ENCODE results near the gene TFPI.
"Not testable (repeated sequence)": the region's sequence is repeated elsewhere in the genome, so short reads cannot be mapped to it uniquely, and the experiment has no call there.

The TFPI gene

GRCh38 chr2:187519419-187520120, 34.7 kb downstream of the TFPI start:
- H3K4me3 ChIP-seq (replicated peaks; ENCODE audit: low read depth, low read length): no peak overlapping the region
- no peak for DNase-seq (ENCODE audit: extremely low read depth, low read depth)
- TF ChIP-seq CTCF (IDR thresholded peaks at IDR 0.05; ENCODE audit: low read depth, low read length, missing control alignments): no peak

- H3K4me3 ChIP-seq (replicated peaks; ENCODE audit: low read depth, low read length); DNase-seq (ENCODE audit: extremely low read depth, low read depth): not testable (repeated sequence)
These were observed 36.4 kb downstream of the TFPI start for GRCh38 chr2:187517750-187518361.

- DNase-seq (ENCODE audit: extremely low read depth, low read depth); H3K4me3 ChIP-seq (replicated peaks; ENCODE audit: low read depth, low read length): not testable (repeated sequence)
These were observed 37.4 kb downstream of the TFPI start for GRCh38 chr2:187516630-187517510.

DNA sequence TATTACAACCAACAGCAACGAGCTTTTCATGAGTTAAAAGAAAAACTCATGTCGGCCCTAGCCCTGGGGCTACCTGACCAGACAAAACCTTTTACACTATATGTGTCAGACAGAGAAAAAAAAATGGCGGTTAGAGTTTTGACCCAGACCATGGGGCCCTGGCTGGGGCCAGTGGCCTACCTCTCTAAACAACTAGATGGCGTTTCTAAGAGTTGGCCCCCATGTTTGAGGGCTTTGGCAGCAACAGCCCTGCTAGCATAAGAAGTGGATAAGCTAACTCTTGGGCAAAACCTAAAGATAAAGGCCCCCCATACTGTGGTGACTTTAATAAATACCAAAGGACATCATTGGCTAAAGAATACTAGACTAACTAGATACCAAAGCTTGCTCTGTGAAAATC, 39.3 kb downstream of the TFPI start:
- no peak overlapping the region for H3K4me3 ChIP-seq (replicated peaks; ENCODE audit: low read depth, low read length)

DNA sequence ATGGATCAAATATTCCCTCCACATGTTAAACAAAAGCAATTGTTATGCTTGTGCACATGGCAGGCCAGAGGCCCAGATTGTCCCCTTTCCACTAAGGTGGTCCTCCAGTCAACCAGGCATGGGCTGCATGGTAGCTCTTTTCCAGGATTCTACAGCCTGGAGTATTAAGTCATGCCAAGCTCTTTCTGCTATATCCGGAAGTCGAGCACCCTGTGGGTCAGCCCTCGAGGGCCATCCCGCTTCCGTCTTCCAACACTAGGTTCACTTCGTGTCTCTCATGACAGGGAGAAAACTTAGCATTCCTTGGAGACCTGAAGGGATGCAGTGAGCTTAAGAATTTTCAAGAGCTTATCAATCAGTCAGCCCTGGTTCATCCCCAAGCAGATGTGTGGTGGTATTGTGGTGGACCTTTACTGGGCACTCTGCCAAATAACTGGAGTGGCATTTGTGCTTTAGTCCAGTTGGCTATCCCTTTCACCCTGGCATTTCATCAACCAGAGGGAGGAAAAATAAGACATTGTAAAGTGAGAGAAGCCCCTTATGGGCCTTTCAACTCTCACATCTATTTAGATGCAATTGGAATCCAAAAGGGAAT, 39.9 kb downstream of the TFPI start:
- DNase-seq (ENCODE audit: extremely low read depth, low read depth); H3K4me3 ChIP-seq (replicated peaks; ENCODE audit: low read depth, low read length): not testable (repeated sequence)

More for the DNA sequence above, 39.3 kb downstream of the TFPI start:
- TF ChIP-seq CTCF (IDR thresholded peaks at IDR 0.05; ENCODE audit: low read depth, low read length, missing control alignments): no peak
- DNase-seq (ENCODE audit: extremely low read depth, low read depth): no peak

DNA sequence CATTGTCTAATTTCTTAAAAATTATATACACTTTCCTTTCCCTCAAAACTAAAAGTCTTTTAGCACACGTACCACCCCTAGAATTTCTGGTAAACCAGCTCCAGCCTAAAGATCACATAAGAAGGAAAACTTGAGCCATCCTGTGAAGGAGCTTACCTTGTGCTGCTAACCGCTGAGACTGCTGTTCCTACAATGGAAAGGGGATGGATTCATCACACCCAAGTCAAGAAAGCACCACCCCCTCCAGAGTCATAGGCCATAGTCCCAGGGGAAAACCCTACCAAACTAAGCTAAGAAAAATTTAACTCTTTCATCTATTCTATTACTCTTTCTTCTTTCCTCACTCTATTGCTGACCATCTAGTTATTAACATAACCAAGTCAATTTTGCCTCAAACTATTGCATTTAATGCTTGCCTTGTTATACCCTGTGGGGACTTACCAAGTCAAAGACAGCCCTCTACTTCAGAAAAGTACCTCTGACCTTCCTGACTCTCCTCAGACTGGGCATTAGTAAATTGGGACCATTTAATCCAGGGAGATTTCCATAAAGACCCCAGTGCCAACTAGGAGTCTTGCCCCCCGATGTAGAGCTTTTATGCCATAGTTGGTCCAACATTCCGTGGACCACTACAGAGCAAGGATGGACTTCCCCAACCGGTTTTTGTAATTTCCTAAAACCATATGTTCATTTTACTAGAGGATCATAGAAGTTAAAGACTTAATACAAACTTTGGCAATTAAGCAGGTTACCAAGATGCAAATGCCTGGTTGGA, 40.6 kb downstream of the TFPI start:
- not testable (repeated sequence) for DNase-seq (ENCODE audit: extremely low read depth, low read depth); H3K4me3 ChIP-seq (replicated peaks; ENCODE audit: low read depth, low read length)

- no peak for DNase-seq (ENCODE audit: extremely low read depth, low read depth)
- no peak overlapping the region for H3K4me3 ChIP-seq (replicated peaks; ENCODE audit: low read depth, low read length)
- TF ChIP-seq CTCF (IDR thresholded peaks at IDR 0.05; ENCODE audit: low read depth, low read length, missing control alignments): no peak
These were observed 42.6 kb downstream of the TFPI start for GRCh38 chr2:187511356-187512315.

DNA sequence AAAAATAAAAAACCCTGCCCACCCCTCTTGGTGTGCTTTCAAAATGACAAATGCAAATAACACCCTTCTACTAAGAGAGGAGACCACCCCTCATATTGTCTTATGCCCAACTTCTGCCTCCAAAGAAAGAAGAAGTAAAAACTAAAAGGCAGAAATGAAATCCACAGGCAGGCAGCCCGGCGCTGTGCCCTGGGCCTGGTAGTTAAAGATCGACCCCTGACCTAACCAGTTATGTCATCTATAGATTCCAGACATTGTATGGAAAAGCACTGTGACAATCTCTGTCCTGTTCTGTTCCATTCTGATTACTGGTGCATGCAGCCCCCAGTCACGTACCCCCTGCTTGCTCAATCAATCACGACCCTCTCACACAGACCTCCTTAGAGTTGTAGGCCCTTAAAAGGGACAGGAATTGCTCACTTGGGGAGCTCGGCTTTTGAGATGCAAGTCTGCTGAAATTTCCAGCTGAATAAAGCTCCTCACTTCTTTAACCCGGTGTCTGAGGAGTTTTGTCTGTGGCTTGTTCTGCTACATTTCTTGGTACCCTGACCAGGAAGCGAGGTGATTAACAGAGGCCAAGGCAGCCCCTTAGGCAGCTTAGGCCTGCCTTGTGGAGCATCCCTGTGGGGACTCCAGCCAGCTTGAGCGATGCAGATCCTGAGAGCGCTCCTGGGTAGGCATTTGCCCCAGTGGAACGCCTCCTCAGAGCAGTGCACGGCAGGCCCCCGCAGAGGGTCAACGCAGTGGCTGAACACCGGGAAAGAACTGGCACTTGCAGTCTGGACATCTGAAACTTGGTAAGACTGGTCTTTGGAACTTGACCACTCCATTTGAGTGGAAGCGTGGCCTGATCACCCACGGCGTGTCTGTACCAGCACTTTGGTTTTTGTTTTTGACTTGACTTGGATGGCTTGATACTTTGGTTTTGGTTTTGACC, 43.5 kb downstream of the TFPI start:
- H3K4me3 ChIP-seq (replicated peaks; ENCODE audit: low read depth, low read length); DNase-seq (ENCODE audit: extremely low read depth, low read depth): not testable (repeated sequence)

Data from HFF-Myc (cell line).